ENCODE data around the gene IL4I1.

Gene IL4I1

DNA sequence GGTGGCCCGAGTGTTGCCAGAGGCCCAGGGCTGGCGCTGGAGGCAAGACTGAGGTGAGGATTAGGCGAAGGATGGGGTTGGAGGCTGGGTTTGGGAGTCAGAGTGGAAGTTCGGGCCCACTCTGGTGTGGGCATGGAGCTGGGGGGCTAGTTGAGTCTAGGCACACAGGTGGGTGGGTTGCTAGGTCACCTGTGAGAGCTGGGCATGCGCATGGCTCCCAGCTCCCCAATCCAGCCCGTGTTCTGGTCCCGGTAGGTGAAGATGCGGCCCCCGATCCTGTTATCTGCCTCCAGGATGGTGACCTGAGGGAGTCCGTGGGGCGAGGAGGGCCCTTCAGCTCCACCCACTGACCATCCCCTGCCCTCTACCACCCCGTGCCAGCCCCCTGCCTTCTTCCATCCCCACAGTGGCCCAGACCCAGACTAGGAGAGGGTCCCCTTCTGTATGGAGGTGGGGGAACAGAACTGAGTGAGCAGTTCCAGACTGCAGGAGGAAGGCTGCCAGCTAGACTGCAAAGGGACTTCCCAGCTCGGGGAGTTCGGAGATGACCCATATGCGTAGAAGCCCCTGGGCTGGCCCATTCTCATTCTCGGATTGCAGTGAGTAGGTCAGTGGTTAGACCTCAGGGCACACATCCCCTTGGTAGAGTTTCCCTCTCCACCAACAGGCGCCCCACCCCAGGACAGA, 1.7 kb downstream of the IL4I1 start:
- Histone ChIP-seq H3K4me2 (ENCODE audit: low read length) (no peak overlapping the region), H3K27me3 (ENCODE audit: control insufficient read depth, low read length) (peaks cover 48% of the 10 kb centered on the region), H3K4me3 (ENCODE audit: low read length) (no peak overlapping the region), H3K9me3 (ENCODE audit: control insufficient read depth, insufficient read depth, low read length) (no peaks in the 10 kb centered on the region), H3K36me3 (ENCODE audit: control insufficient read depth, low read length) (no peaks in the 10 kb centered on the region), H3K27ac (ENCODE audit: low read depth, low read length) (no peak overlapping the region), H3F3A (ENCODE audit: control insufficient read depth, insufficient read depth) (no peaks in the 10 kb centered on the region; the same call in 1 of the 2 replicates), H3K4me1 (ENCODE audit: control insufficient read depth, low read length) (peaks cover 32% of the 10 kb centered on the region), H3K79me2 (ENCODE audit: control insufficient read depth, low read length) (no peaks in the 10 kb centered on the region), H3K9me2 (replicated peaks; ENCODE audit: control insufficient read depth, low read length) (no peaks in the 10 kb centered on the region), H4K20me1 (ENCODE audit: control insufficient read depth, insufficient read depth, low read depth, low read length) (no peaks in the 10 kb centered on the region)
- TF ChIP-seq EZH2phosphoT487 (IDR thresholded peaks at IDR 0.05; ENCODE audit: borderline replicate concordance, low read length): no peak
- no peak for TF ChIP-seq CTCF (IDR thresholded peaks at IDR 0.05; ENCODE audit: low read depth, low read length, poor library complexity, severe bottlenecking)

- no peaks in the 10 kb centered on the region for H4K20me1 ChIP-seq (ENCODE audit: control insufficient read depth, insufficient read depth, low read depth, low read length)
- H3K4me3 ChIP-seq (ENCODE audit: low read length): no peak overlapping the region
- H3K4me2 ChIP-seq (ENCODE audit: low read length): no peak overlapping the region
- no peaks in the 10 kb centered on the region for H3K9me3 ChIP-seq (ENCODE audit: control insufficient read depth, insufficient read depth, low read length)
- peaks cover 53% of the 10 kb centered on the region for H3K27me3 ChIP-seq (ENCODE audit: control insufficient read depth, low read length)
- peaks cover 41% of the 10 kb centered on the region for H3K4me1 ChIP-seq (ENCODE audit: control insufficient read depth, low read length)
- H3K9me2 ChIP-seq (replicated peaks; ENCODE audit: control insufficient read depth, low read length): no peaks in the 10 kb centered on the region
- no peak overlapping the region for H3K27ac ChIP-seq (ENCODE audit: low read depth, low read length)
- no peaks in the 10 kb centered on the region for H3K79me2 ChIP-seq (ENCODE audit: control insufficient read depth, low read length)
- H3K36me3 ChIP-seq (ENCODE audit: control insufficient read depth, low read length): no peaks in the 10 kb centered on the region
- TF ChIP-seq CTCF (IDR thresholded peaks at IDR 0.05; ENCODE audit: low read depth, low read length, poor library complexity, severe bottlenecking) (no peak), EZH2phosphoT487 (IDR thresholded peaks at IDR 0.05; ENCODE audit: borderline replicate concordance, low read length) (no peak)
- H3F3A ChIP-seq (ENCODE audit: control insufficient read depth, insufficient read depth): no peaks in the 10 kb centered on the region; the same call in 1 of the 2 replicates
These were observed 2.5 kb downstream of the IL4I1 start for GRCh38 chr19:49894011-49894664.

DNA sequence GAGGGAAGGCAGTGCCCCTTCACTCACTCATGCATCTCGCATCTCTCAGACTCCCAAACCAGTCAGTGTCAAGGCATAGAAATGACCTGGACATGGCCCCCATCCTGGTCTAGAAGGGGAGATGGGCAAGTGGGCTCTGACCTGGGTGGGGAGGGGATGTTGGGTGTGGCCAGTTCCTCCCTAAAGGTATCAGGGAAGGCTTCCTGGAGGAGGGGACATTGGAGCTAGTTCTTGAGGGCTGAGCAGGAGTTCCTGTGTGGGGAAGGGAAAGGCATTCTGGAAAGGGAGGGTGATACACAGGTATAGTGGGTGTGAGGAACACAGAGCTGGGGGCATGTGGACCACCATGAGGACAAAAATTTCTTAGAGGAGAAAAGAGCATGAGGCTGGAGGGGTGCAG, 4.0 kb downstream of the IL4I1 start:
- Histone ChIP-seq H4K20me1 (ENCODE audit: control insufficient read depth, insufficient read depth, low read depth, low read length) (no peaks in the 10 kb centered on the region), H3K36me3 (ENCODE audit: control insufficient read depth, low read length) (no peaks in the 10 kb centered on the region), H3K4me3 (ENCODE audit: low read length) (no peak overlapping the region), H3K4me1 (ENCODE audit: control insufficient read depth, low read length) (peaks cover 50% of the 10 kb centered on the region), H3K9me3 (ENCODE audit: control insufficient read depth, insufficient read depth, low read length) (no peaks in the 10 kb centered on the region), H3K27me3 (ENCODE audit: control insufficient read depth, low read length) (peaks cover 65% of the 10 kb centered on the region), H3F3A (ENCODE audit: control insufficient read depth, insufficient read depth) (no peaks in the 10 kb centered on the region; the same call in 1 of the 2 replicates), H3K27ac (ENCODE audit: low read depth, low read length) (no peak overlapping the region), H3K9me2 (replicated peaks; ENCODE audit: control insufficient read depth, low read length) (no peaks in the 10 kb centered on the region), H3K79me2 (ENCODE audit: control insufficient read depth, low read length) (no peaks in the 10 kb centered on the region), H3K4me2 (ENCODE audit: low read length) (no peak overlapping the region)
- no peak for TF ChIP-seq EZH2phosphoT487 (IDR thresholded peaks at IDR 0.05; ENCODE audit: borderline replicate concordance, low read length)
- TF ChIP-seq CTCF (IDR thresholded peaks at IDR 0.05; ENCODE audit: low read depth, low read length, poor library complexity, severe bottlenecking): no peak
